Upper lobe of right lung (tissue), 1 donor: ENCODE results near the gene C18orf63. TPM values are rescaled to one million over a fixed set of nuclear protein-coding genes. Genes with fewer than 3 reads are reported as not detected.
"Not testable (repeated sequence)": the region's sequence is repeated elsewhere in the genome, so short reads cannot be mapped to it uniquely, and the experiment has no call there.

Experiments used
- ATAC-seq: fragments of 200-7000 bp; cut with Tn5 transposase; one replicate; pipeline ENCODE4 v1.9.1; 2020; ENCODE audit warnings: mild to moderate bottlenecking, moderate library complexity
- DNase-seq: peaks from one replicate; pipeline ENCODE4 v3.0.0-alpha.2; 2020
- H3K27ac ChIP-seq: fragments of 200-600 bp; one replicate; pipeline ENCODE4 v1.8.0; 2022
- H3K27me3 ChIP-seq: fragments of 200-600 bp; one replicate; pipeline ENCODE4 v1.8.0; 2022; ENCODE audit warnings: mild to moderate bottlenecking
- H3K36me3 ChIP-seq: fragments of 200-600 bp; one replicate; pipeline ENCODE4 v1.8.0; 2022
- H3K4me1 ChIP-seq: fragments of 200-600 bp; one replicate; pipeline ENCODE4 v1.8.0; 2022
- H3K4me3 ChIP-seq: fragments of 200-600 bp; one replicate; pipeline ENCODE4 v1.8.0; 2022; ENCODE audit warnings: mild to moderate bottlenecking
- H3K9me3 ChIP-seq: fragments of 200-600 bp; one replicate; pipeline ENCODE4 v1.8.0; 2022
- intact Hi-C: fragments of 100-400 bp; cut with DNase I; formaldehyde crosslinking; loops from one replicate; pipeline ENCODE4 v1.11.0; 2022
- total RNA-seq: library from RNA; stranded (reverse); fragmentation: NEBNext Ultra II Directional; extraction: Animal tissue kit (Norgen Biotek cat#: 25700); gene quantifications from one replicate; pipeline ENCODE4 v1.2.1, GENCODE V29; 2021
- TF ChIP-seq, protein P1 (sequence below): fragments of 200-600 bp; IDR thresholded peaks from one replicate; pipeline ENCODE4 v1.8.0; 2022; ENCODE audit warnings: antibody characterized with exemption
- donor health status: DM: no; HTN: yes; CAD: no; lungs with severe emphysema.

C18orf63 gene
- total RNA-seq, 1 donor from 2014 or later = 0.17 TPM

- Histone ChIP-seq H3K4me1 (no peaks in the 10 kb centered on the region), H3K4me3 (no peak overlapping the region), H3K9me3 (no peaks in the 10 kb centered on the region), H3K27me3 (no peaks in the 10 kb centered on the region), H3K27ac (no peak overlapping the region), H3K36me3 (no peaks in the 10 kb centered on the region)
- ATAC-seq (peak; percentile 81), DNase-seq (no peak)
- TF ChIP-seq, protein P1, sequence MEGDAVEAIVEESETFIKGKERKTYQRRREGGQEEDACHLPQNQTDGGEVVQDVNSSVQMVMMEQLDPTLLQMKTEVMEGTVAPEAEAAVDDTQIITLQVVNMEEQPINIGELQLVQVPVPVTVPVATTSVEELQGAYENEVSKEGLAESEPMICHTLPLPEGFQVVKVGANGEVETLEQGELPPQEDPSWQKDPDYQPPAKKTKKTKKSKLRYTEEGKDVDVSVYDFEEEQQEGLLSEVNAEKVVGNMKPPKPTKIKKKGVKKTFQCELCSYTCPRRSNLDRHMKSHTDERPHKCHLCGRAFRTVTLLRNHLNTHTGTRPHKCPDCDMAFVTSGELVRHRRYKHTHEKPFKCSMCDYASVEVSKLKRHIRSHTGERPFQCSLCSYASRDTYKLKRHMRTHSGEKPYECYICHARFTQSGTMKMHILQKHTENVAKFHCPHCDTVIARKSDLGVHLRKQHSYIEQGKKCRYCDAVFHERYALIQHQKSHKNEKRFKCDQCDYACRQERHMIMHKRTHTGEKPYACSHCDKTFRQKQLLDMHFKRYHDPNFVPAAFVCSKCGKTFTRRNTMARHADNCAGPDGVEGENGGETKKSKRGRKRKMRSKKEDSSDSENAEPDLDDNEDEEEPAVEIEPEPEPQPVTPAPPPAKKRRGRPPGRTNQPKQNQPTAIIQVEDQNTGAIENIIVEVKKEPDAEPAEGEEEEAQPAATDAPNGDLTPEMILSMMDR = no peak
- intact Hi-C loops = no loop called here
Observed at GRCh38 chr18:74316257-74317170, 875 bp downstream of the C18orf63 start.

DNA sequence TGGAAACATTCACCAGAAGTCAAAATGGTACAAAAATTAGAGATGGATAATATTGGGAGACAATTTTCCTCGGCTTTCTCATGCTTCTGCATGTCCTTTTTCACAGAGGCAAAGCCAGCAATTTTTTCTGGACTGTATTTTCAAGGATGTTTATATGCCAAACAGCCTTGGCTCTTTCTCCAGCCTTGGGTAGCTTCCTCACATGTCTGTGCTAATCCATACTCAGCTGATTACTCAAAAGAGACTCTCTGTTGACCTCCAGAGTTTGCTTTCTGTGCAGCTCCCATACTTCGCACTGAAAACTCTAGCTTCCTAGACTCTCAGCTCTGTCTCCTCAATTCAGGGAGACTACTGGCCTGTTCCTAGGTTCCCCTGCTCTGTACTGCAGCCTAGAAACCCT, 10.6 kb downstream of the C18orf63 start:
- H3K36me3 ChIP-seq = no peaks in the 10 kb centered on the region

DNA sequence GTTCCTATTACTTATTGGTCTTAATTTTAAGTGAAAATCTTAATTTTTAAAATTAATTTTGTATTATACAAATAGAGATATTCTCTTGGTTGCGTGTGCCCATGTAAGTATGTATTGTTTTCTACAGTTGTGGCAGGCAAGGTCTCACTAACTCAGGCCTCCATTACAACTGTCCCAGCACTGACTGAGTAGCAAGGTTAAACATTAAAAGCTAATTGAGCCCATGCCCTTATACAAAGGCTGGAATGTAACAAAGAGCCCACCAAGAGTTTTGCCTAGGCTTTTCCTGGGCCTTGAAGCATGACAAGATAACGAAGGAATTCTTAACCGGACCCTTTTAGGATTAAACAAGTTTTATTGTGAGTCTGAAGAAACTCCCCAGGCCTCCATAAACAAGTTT, 11.2 kb downstream of the C18orf63 start:
- intact Hi-C loops, ATAC-seq, H3K4me3 ChIP-seq, DNase-seq, H3K4me1 ChIP-seq, H3K27ac ChIP-seq, H3K36me3 ChIP-seq, H3K27me3 ChIP-seq, H3K9me3 ChIP-seq: not testable (repeated sequence)

More for the DNA sequence above, 10.6 kb downstream of the C18orf63 start:
- ATAC-seq = no peak
- H3K27me3 ChIP-seq = no peaks in the 10 kb centered on the region
- H3K9me3 ChIP-seq = no peaks in the 10 kb centered on the region
- H3K27ac ChIP-seq = no peak overlapping the region
- no peaks in the 10 kb centered on the region for H3K4me1 ChIP-seq
- intact Hi-C loops = no loop called here
- TF ChIP-seq, protein P1 = no peak
- no peak for DNase-seq
- no peak overlapping the region for H3K4me3 ChIP-seq

DNA sequence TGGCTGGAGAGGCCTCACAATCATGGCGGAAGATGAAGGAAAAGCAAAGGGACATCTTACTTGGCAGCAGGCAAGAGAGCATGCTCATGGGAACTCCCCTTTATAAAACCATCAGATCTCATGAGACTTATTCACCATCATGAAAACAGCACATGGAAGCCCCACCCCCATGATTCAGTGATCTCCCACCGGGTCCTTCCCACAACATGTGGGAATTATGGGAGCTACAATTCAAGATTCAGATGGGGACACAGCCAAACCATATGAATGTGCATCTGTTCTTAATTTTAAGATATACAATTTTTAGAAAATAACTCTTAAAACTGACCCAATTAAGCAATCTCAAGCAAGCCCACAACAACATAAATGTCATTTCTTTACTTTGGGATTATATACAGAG, 12.6 kb downstream of the C18orf63 start:
- Histone ChIP-seq H3K4me1 (no peaks in the 10 kb centered on the region), H3K27ac (no peak overlapping the region), H3K27me3 (no peaks in the 10 kb centered on the region), H3K36me3 (no peaks in the 10 kb centered on the region), H3K9me3 (no peaks in the 10 kb centered on the region), H3K4me3 (no peak overlapping the region)
- TF ChIP-seq, protein P1 = no peak
- no peak for ATAC-seq
- DNase-seq = no peak
- intact Hi-C loops = no loop called here

DNA sequence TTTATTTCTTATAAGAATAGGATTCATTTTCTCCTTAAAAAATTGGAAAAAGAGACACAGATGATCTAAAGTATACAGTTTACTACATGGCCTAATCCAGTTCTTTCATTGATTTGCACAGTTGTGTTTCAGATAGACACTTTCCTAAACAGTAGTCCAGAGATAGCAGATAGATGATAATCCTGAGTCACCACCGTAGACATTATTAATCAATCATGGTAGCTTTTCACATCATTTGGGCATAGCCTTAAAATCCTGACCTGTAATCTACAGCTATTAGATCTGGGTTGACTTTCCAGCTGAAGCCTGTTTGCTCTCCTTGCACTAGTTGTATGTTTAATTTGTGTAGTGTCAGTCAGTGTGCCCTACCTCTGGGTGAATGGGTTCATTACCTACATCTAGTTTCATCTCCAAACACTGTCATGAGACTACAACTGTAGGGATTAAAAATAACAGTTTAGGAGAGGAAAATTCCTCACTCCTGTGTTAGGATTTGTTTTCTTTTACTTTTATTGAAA, 14.1 kb downstream of the C18orf63 start:
- no peaks in the 10 kb centered on the region for H3K36me3 ChIP-seq
- no peak for ATAC-seq
- H3K4me3 ChIP-seq = no peak overlapping the region
- TF ChIP-seq, protein P1 = no peak
- no peak overlapping the region for H3K27ac ChIP-seq
- H3K27me3 ChIP-seq = no peaks in the 10 kb centered on the region
- no peaks in the 10 kb centered on the region for H3K4me1 ChIP-seq
- intact Hi-C loops = no loop called here
- H3K9me3 ChIP-seq = no peaks in the 10 kb centered on the region
- DNase-seq = no peak

- ATAC-seq = peak; percentile 60
- intact Hi-C loops = no loop called here
- no peak for DNase-seq
- Histone ChIP-seq H3K27ac (no peak overlapping the region), H3K4me3 (no peak overlapping the region), H3K27me3 (no peaks in the 10 kb centered on the region), H3K4me1 (no peaks in the 10 kb centered on the region), H3K36me3 (no peaks in the 10 kb centered on the region), H3K9me3 (no peaks in the 10 kb centered on the region)
- TF ChIP-seq, protein P1 = peak; percentile 30
Observed at GRCh38 chr18:74331404-74331803, 15.8 kb downstream of the C18orf63 start.
